HG03196 (cell line): ENCODE data around the gene TMEM126A.
"Not testable (repeated sequence)": the region's sequence is repeated elsewhere in the genome, so short reads cannot be mapped to it uniquely, and the experiment has no call there.

ENCODE experiments used
- ATAC-seq: cut with Tn5 transposase; IDR thresholded peaks from one replicate; pipeline ENCODE4 v1.9.1; 2021; ENCODE audit not compliant: unreplicated experiment

The TMEM126A gene

GRCh38 chr11:85656777-85657176 lies 9.0 kb downstream of the TMEM126A start:
- ATAC-seq, result no peak

GRCh38 chr11:85658180-85658579 lies 10.4 kb downstream of the TMEM126A start:
- no peak for ATAC-seq

- ATAC-seq, result no peak
These were observed 14.4 kb downstream of the TMEM126A start for GRCh38 chr11:85661972-85662664.

- no peak for ATAC-seq
These were observed 15.4 kb downstream of the TMEM126A start for GRCh38 chr11:85663080-85663752.

- ATAC-seq, result peak; percentile 73
These were observed 16.2 kb downstream of the TMEM126A start for GRCh38 chr11:85663753-85664614.

GRCh38 chr11:85664615-85665481 lies 17.1 kb downstream of the TMEM126A start, which contains the start of gene CREBZF:
CREBZF (minus strand) TSS chr11:85665129; CDS start chr11:85664875, 254 bp downstream.
- peak; percentile 89 for ATAC-seq

GRCh38 chr11:85665733-85666132 lies 18.0 kb downstream of the TMEM126A start:
- ATAC-seq, result no peak

- no peak for ATAC-seq
These were observed 18.9 kb downstream of the TMEM126A start for GRCh38 chr11:85666687-85667086.

- no peak for ATAC-seq
These were observed 20.4 kb downstream of the TMEM126A start for GRCh38 chr11:85668157-85668556.

- ATAC-seq, result not testable (repeated sequence)
These were observed 23.3 kb downstream of the TMEM126A start for GRCh38 chr11:85670949-85671663.

- ATAC-seq, result no peak
These were observed 24.5 kb downstream of the TMEM126A start for GRCh38 chr11:85672105-85672902.

- ATAC-seq, result no peak
These were observed 25.6 kb downstream of the TMEM126A start for GRCh38 chr11:85673393-85673792.

- no peak for ATAC-seq
These were observed 31.8 kb downstream of the TMEM126A start for GRCh38 chr11:85679576-85679975.

GRCh38 chr11:85680897-85681296 lies 33.1 kb downstream of the TMEM126A start:
- ATAC-seq, result no peak

- ATAC-seq, result peak; percentile 84
These were observed 34.9 kb downstream of the TMEM126A start for GRCh38 chr11:85682330-85683305.

GRCh38 chr11:85685125-85685819 lies 37.5 kb downstream of the TMEM126A start:
- no peak for ATAC-seq

- ATAC-seq, result no peak
These were observed 38.2 kb downstream of the TMEM126A start, which contains the start of gene CCDC89 for GRCh38 chr11:85685820-85686459. CCDC89 (minus strand) TSS chr11:85686195; CDS start chr11:85686130, 65 bp downstream.
